HUES48 (cell line): Measurements from ENCODE around the gene SLIT3.
"Not testable (repeated sequence)": the region's sequence is repeated elsewhere in the genome, so short reads cannot be mapped to it uniquely, and the experiment has no call there.

ENCODE experiments used
- H3K27ac ChIP-seq: one replicate; pipeline ENCODE4 v1.7.0; 2013; ENCODE audit warnings: low read depth, low read length, inconsistent platforms
- H3K27me3 ChIP-seq: 2 replicates; pipeline ENCODE4 v1.6.1; 2013; ENCODE audit warnings: mild to moderate bottlenecking, low read length; ENCODE audit not compliant: control insufficient read depth, insufficient read depth
- H3K36me3 ChIP-seq: 2 replicates; pipeline ENCODE4 v1.6.1; 2013; ENCODE audit warnings: low read length; ENCODE audit not compliant: control insufficient read depth, insufficient read depth
- H3K4me1 ChIP-seq: 2 replicates; pipeline ENCODE4 v1.6.1; 2013; ENCODE audit warnings: mild to moderate bottlenecking, low read length; ENCODE audit not compliant: control insufficient read depth, insufficient read depth
- H3K4me3 ChIP-seq: 2 replicates; pipeline ENCODE4 v1.5.1; 2013; ENCODE audit warnings: mild to moderate bottlenecking, low read depth, low read length
- H3K9ac ChIP-seq: 2 replicates; pipeline ENCODE4 v1.6.1; 2013; ENCODE audit warnings: mild to moderate bottlenecking, low read depth, low read length, moderate library complexity
- H3K9me3 ChIP-seq: 2 replicates; pipeline ENCODE4 v1.6.1; 2013; ENCODE audit warnings: low read length; ENCODE audit not compliant: control insufficient read depth, insufficient read depth

Gene SLIT3

DNA sequence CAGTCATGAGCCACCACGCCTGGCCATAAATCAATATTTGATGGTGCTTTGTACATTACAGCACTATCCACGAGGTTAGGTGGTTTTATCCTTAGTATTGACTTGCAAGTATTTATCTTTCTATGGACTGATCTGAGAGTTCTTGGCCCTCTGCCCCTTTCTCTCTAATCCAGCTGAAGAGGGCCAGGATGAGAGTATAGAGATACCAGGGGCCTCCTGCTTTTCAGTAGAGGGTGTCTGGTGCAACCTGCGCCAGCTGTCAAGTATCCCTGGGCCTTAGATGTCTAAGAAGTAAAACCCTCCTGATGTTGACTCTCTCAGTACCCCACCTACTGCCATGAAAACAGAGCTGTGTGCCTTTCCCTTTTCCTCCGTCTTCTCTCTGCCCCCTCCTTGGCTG is 153.4 kb downstream of the SLIT3 start:
- Histone ChIP-seq H3K9ac (no peak overlapping the region), H3K27me3 (no peaks in the 10 kb centered on the region), H3K4me1 (peaks cover 18% of the 10 kb centered on the region)

DNA sequence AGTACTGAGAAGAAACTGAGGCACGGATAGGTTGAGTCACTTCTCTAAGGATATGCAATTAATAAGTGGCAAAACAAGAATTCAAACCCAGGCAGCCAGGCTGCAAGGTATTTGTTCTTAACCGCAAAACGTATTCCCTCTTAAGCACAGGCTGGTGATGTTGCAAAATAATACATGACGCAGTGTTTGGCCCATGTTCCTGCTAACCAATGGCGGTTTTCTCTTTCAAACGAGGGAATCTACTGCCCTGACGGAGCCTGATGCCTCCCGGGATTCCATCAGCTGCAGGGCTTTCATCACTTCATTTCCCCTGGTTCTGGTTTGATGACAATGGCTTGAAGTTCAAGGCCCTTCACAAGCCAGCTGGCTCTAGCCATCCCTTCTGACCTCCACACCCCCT is 154.8 kb downstream of the SLIT3 start:
- Histone ChIP-seq H3K9me3 (no peaks in the 10 kb centered on the region), H3K27me3 (no peaks in the 10 kb centered on the region), H3K9ac (no peak overlapping the region), H3K36me3 (no peaks in the 10 kb centered on the region), H3K27ac (no peak overlapping the region), H3K4me3 (no peak overlapping the region), H3K4me1 (peaks cover 9% of the 10 kb centered on the region)

More for the DNA sequence above, 153.4 kb downstream of the SLIT3 start:
- Histone ChIP-seq H3K9me3 (no peaks in the 10 kb centered on the region), H3K36me3 (no peaks in the 10 kb centered on the region), H3K27ac (no peak overlapping the region), H3K4me3 (no peak overlapping the region)

DNA sequence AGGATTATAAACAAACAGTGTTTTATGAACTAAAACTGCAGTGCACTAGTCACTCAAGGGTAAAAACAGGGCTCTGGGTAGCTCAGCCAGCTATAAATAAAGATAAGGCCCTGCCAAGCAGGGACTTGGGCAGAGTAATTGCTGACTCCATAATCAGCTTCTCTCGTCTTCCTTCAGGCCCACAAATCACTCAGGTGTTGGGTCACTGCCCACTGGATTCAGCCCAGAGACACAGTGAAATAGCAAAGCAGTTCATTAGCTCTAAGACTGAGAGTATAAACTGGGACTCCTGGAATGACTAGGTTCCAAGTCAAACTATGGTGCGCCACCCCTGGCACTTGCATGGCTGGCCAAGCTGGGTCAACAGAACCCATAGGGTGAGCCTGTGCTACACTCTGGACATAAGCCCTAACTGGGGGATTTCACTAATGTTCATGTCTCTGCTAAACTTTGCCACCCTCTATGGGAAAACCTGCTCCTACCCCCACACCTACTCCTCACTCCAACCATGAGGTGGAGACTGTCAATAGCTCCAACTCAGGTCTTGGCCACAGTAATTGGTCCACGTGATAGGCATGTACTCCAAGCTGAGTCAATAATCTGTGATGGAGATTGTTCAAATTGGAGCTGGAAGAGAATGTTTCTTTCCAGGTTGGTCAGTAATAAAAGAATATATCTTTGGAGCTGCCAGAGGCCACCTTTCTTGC is 158.5 kb downstream of the SLIT3 start:
- Histone ChIP-seq H3K36me3 (no peaks in the 10 kb centered on the region), H3K27me3 (no peaks in the 10 kb centered on the region), H3K9me3 (no peaks in the 10 kb centered on the region), H3K27ac (no peak overlapping the region), H3K4me1 (no peaks in the 10 kb centered on the region), H3K9ac (no peak overlapping the region), H3K4me3 (no peak overlapping the region)

DNA sequence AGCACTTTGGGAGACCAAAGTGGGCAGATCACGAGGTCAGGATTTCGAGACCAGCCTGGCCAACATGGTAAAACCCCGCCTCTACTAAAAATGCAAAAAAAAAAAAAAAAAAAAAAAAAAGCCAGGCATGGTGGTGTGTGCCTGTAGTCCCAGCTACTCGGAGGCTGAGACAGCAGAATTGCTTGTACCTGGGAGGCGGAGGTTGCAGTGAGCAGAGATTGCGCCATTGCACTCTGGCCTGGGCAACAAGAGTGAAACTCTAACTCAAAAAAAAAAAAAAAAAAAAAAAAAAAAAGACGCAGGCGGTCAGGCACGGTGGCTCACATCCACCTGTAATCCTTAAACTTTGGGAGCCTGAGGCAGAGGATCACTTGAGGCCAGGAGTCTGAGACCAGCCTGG is 160.7 kb downstream of the SLIT3 start:
- H3K27ac ChIP-seq, H3K9me3 ChIP-seq, H3K4me3 ChIP-seq, H3K9ac ChIP-seq, H3K36me3 ChIP-seq, H3K27me3 ChIP-seq, H3K4me1 ChIP-seq: not testable (repeated sequence)

DNA sequence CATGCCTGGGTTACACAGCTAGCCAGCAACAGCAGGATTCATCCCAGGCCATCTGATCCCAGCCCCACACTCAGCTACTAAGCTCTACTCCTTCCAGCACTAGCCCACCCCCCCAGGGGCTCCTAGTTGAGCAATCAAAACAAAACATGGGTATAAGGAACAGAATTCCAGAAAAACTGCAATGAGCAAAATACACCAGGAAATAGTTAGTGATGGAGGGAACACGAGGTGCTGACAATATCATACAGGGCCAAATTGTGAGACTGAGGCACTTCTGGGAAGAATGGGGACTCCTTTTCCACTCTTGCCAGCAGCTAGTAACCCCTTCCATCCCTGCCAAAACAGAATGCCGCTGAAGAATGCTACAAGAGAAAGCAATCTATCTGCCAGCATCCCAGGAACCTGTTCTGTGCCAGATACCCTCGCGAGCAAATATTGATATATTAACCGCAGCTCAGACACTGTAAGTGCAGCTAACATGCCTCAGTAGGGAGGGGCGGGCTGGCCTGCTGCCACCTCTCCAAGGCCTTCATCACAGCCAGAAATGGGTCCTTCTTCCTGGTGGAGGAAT is 161.4 kb downstream of the SLIT3 start:
- H3K4me3 ChIP-seq, result no peak overlapping the region
- H3K4me1 ChIP-seq, result no peaks in the 10 kb centered on the region
- H3K9me3 ChIP-seq, result no peaks in the 10 kb centered on the region
- H3K27me3 ChIP-seq, result no peaks in the 10 kb centered on the region
- H3K36me3 ChIP-seq, result no peaks in the 10 kb centered on the region
- H3K9ac ChIP-seq, result no peak overlapping the region
- H3K27ac ChIP-seq, result no peak overlapping the region

DNA sequence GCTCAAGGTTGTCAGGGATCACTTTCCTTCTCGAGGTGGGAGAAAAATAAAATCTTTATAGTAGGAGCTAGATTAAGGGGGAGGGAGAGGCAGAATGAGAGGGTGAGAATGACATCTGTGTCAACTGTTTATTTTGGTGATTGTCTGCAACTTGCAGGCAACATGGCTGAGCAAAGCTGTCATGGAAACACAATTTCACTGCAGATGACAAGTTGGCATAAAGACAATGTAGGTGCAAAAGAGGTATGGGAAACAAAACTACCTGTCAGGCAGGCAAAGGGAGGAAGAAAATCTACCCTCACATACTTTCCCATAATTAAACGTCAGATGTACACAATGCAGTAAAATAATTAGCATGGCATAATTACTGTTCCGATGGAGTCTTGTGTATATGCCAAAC is 167.4 kb downstream of the SLIT3 start:
- H3K27ac ChIP-seq, result no peak overlapping the region
- no peaks in the 10 kb centered on the region for H3K36me3 ChIP-seq
- no peak overlapping the region for H3K9ac ChIP-seq
- H3K9me3 ChIP-seq, result no peaks in the 10 kb centered on the region
- H3K27me3 ChIP-seq, result no peaks in the 10 kb centered on the region
- H3K4me1 ChIP-seq, result no peaks in the 10 kb centered on the region
- no peak overlapping the region for H3K4me3 ChIP-seq

DNA sequence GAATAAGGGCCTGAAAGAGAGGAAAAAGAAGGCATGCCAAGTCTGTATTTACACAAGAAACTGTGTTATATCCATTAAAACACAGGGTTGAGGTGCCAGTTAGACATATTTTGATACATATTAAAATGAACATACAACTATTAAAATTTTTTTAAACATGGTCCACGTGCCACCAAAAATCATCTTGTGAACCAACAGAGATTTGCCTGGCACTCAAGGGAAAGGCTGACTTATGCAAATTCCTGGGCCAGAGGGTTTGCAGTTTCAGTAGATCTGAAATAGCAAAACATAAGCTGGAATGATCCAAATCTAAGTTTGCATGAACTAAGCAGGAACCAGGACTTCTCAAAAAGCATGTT is 168.7 kb downstream of the SLIT3 start:
- Histone ChIP-seq H3K9me3 (no peaks in the 10 kb centered on the region), H3K27ac (no peak overlapping the region), H3K4me1 (peaks cover 5% of the 10 kb centered on the region), H3K9ac (no peak overlapping the region), H3K4me3 (no peak overlapping the region), H3K27me3 (no peaks in the 10 kb centered on the region), H3K36me3 (no peaks in the 10 kb centered on the region)

DNA sequence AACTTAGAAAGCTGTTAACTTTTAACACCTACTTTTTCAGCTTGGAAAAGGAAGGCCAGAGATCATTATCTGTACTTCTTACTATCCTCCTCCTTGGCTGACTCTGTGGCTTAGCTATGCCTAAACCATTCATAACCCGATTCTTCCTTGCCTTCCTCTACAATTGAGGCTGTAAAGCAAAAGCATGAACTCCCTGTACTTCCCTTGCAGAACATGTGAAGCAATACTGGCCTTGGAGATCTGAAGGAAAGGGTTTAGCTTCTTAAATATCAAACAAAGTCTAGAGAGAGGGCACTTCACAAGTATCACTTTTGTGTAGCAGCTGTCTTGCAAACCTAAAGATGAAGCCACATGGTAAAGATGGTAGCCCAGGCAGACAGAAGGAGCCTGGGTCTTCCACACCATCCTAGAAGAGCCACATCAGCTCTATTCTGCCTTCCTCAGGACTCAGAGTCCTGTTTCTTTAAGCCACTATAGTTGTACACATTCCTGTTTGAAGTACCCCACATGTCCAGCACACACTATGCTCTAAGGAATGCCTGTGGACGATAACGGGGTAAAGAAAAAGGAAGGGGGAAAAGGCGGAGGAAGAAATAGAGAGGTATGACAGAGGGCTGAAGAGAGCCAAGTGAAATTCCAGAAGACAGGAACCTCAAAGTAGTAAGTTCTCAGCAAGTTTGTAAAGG is 169.2 kb downstream of the SLIT3 start:
- H3K4me3 ChIP-seq, result no peak overlapping the region
- no peaks in the 10 kb centered on the region for H3K27me3 ChIP-seq
- H3K9ac ChIP-seq, result no peak overlapping the region
- H3K36me3 ChIP-seq, result no peaks in the 10 kb centered on the region
- no peaks in the 10 kb centered on the region for H3K9me3 ChIP-seq
- peaks cover 9% of the 10 kb centered on the region for H3K4me1 ChIP-seq
- H3K27ac ChIP-seq, result no peak overlapping the region

DNA sequence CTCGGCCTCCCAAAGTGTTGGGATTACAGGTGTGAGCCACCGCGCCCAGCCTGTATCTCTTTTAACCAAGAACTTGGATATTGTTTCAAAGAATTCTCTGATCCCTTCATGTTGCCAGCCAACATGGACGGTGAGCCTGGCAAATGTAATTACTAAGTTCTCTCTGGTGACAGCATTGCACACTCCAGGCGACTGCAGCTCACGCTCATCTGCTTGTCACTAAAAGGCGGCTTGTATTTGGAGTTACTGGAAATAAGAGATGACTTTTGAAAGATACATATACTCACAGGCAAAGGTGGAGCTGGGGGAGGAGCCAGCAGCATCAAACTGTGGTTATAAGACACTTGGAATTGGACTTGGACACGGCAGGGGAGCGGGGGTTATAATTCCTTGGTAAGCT is 172.3 kb downstream of the SLIT3 start:
- Histone ChIP-seq H3K36me3 (no peaks in the 10 kb centered on the region), H3K4me1 (peaks cover 16% of the 10 kb centered on the region), H3K9me3 (0 out of 2 replicates have a peak, but pooled peaks cover under 1% of the 10 kb centered on the region), H3K9ac (no peak overlapping the region), H3K4me3 (no peak overlapping the region), H3K27me3 (no peaks in the 10 kb centered on the region), H3K27ac (no peak overlapping the region)

DNA sequence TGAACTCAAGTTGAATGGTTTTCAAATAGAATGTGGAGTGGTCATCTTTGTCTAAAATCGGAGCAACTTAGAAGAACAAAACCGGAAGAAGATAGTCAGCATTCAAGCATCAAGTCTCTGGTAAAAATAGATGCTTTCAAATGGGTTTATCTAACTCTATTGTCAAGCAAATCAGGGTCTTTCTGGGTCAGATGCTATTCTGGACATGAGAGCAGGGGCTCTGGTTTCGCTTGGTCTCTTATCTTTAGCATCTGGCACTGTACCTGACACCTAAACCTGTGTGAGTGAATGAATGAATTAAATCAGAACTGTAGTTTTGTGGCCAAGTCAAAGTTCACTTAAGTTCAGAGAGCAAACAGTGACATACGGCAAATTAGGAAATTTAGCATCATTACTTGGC is 173.5 kb downstream of the SLIT3 start:
- Histone ChIP-seq H3K36me3 (no peaks in the 10 kb centered on the region), H3K4me1 (peaks cover 16% of the 10 kb centered on the region), H3K9ac (no peak overlapping the region), H3K27me3 (no peaks in the 10 kb centered on the region), H3K4me3 (no peak overlapping the region), H3K9me3 (0 out of 2 replicates have a peak, but pooled peaks cover 2% of the 10 kb centered on the region), H3K27ac (no peak overlapping the region)

DNA sequence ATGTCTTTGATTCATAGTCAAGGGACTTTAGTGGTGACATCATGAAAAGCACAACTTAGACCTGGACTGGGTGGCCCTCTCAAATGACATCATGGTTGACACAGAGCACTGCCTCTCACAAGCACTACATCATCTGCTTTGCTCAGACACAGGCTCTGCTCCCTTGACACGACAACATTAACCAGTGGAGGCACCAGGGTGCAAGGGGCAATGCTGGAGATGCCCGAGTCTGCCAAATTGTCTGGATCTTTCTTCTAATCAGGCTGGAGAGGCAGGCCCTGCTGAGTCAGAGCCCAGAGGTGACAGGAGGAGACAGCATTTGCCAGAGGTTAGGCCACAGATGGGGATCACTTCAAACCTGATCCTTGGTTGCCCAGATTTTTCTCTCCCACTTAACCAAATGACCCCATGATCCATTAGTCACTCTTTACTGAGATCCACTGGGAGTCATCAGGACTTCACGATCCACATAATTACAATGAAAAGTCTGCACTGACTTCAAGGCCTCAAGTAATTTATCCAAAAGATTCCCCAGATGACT is 174.4 kb downstream of the SLIT3 start:
- Histone ChIP-seq H3K9ac (no peak overlapping the region), H3K27ac (no peak overlapping the region), H3K4me1 (peaks cover 19% of the 10 kb centered on the region), H3K4me3 (no peak overlapping the region), H3K36me3 (no peaks in the 10 kb centered on the region), H3K27me3 (no peaks in the 10 kb centered on the region), H3K9me3 (0 out of 2 replicates have a peak, but pooled peaks cover 2% of the 10 kb centered on the region)
